Panc1 (cell line): ENCODE measurements around the gene UBE2L5.

ENCODE experiments used
- CTCF ChIP-seq: fragments of 450-650 bp; IDR thresholded peaks from 2 replicates; pipeline ENCODE4 v1.5.1; 2017; ENCODE audit warnings: mild to moderate bottlenecking
- POLR2AphosphoS5 ChIP-seq: IDR thresholded peaks from 2 replicates; pipeline ENCODE4 v1.6.1; 2012; ENCODE audit warnings: mild to moderate bottlenecking, low read depth, low read length, moderate library complexity
- REST ChIP-seq, 2 experiments: IDR thresholded peaks; 2 replicates each; pipeline ENCODE4 v1.6.1; 2011 to 2012; ENCODE audit warnings: low read depth in 2 of 2, control low read depth in 1 of 2, low read length in 1 of 2, mild to moderate bottlenecking in 1 of 2, moderate library complexity in 1 of 2; ENCODE audit not compliant: insufficient read depth in 1 of 2
- SIN3A ChIP-seq: IDR thresholded peaks from 2 replicates; pipeline ENCODE4 v1.6.1; 2012; ENCODE audit warnings: low read depth, mild to moderate bottlenecking, low read length, moderate library complexity, borderline replicate concordance; ENCODE audit not compliant: insufficient read depth
- TCF7L2 ChIP-seq: IDR thresholded peaks from 2 replicates; pipeline ENCODE4 v1.6.1; 2011; ENCODE audit warnings: mild to moderate bottlenecking, low read depth, low read length, inconsistent platforms

DNA sequence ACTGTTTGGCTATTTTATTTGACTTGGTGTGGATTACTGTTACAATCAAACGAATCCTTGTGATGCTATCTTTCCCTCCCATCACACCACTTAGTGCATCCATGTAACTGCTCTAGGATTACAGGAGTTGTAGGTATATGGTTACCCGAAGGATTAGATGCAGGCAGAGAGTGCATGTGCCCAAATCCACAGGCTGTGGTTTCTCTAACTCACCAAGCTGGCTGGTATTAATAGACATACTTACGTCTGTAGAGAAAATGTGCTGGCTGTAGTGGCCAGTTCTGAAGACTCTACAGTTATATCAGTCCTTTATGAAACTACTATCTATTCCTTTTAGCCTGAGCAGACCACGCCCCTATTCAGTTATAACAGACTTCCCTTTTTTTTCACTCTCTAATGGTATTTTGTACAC lies 44.6 kb downstream of the UBE2L5 start:
- TF ChIP-seq CTCF (no peak), POLR2AphosphoS5 (no peak), REST (IDR thresholded peaks at IDR 0.05; ENCODE audit: insufficient read depth in 1 of 2, low read depth in 2 of 2, low read length in 1 of 2) (no peak), SIN3A (no peak), TCF7L2 (no peak)
